ENCODE data around the gene NFYC. TPM values are rescaled to one million over a fixed set of nuclear protein-coding genes. Genes with fewer than 3 reads are reported as not detected.

NFYC gene
- total and polyA plus RNA-seq, 2 of the 8 experiments (the other 6 are each of a cell fraction or from before 2014, with no cell fraction given), result 54.1 to 124 TPM

DNA sequence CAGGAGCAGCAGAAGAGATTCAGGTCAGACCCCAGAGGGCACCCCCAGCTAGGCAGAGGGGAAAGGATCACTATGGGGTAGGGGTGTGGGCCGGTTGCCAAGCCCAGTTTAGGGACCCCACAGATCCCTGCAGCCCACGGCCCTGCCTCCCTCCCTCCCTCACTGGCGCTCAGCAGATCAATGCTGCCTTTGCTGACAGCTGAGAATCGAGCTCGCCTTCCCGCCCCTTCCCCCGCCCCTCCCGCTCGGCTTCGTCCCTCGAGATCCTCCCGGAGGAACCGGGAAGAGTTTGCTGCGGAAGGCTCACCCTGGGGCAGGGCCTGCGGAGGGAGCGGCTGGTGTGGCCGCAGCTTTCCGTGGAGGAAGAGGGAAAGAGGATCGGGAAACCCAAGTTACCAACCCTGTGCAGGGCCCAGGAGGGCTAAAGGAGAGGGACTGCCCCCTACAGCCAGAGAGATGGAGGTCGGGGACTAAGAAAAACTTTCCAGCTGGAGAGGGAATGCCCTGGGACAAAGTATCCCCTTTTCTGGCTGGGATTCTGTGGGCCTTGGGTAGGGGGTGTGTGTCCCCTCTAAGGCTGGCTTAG, 91.0 kb downstream of the NFYC start (continued):
- TF ChIP-seq RNF2 (IDR thresholded peaks at IDR 0.05; ENCODE audit: borderline replicate concordance, low read depth, low read length, missing control alignments, poor library complexity, severe bottlenecking), result no peak
- TF ChIP-seq RAD21 (IDR thresholded peaks at IDR 0.05 in 1 of 2, conservative IDR thresholded peaks at IDR 0.05 in 1 of 2; ENCODE audit: low read depth in 2 of 2, low read length in 2 of 2), result peak; percentile 21 to 45; a peak in 3 of 4 replicates
- TF ChIP-seq BRCA1 (IDR thresholded peaks at IDR 0.05; ENCODE audit: low read depth, low read length), result no peak
- no peak; the same call in 1 of the 2 replicates for TF ChIP-seq MAX (IDR thresholded peaks at IDR 0.05)
- TF ChIP-seq SIN3A (conservative IDR thresholded peaks at IDR 0.05 in 1 of 2, IDR thresholded peaks at IDR 0.05 in 1 of 2; ENCODE audit: low read depth in 1 of 2, low read length in 2 of 2), result peak in 1 of 2 experiments; percentile 44; a peak in 1 of 4 replicates
- no peak for TF ChIP-seq CBX8 (IDR thresholded peaks at IDR 0.05; ENCODE audit: borderline replicate concordance, low read depth, low read length)
- TF ChIP-seq HDAC6 (IDR thresholded peaks at IDR 0.05; ENCODE audit: low read depth, low read length), result no peak
- TF ChIP-seq TAF7 (optimal IDR thresholded peaks at IDR 0.05; ENCODE audit: borderline replicate concordance, low read depth, low read length), result no peak
- no peak for TF ChIP-seq NRF1 (IDR thresholded peaks at IDR 0.05; ENCODE audit: low read depth, low read length)
- no peak for TF ChIP-seq CHD2 (IDR thresholded peaks at IDR 0.05; ENCODE audit: low read length)
- peak in 2 of 3 experiments; percentile 37 to 53; a peak in 2 of 4 replicates for TF ChIP-seq CTCF (IDR thresholded peaks at IDR 0.05; ENCODE audit: control extremely low read depth in 1 of 3, insufficient read depth in 1 of 3, low read depth in 1 of 3, low read length in 3 of 3)
- no peak for TF ChIP-seq TBP (IDR thresholded peaks at IDR 0.05; ENCODE audit: low read depth, low read length)
- no peak for TF ChIP-seq HDAC2 (IDR thresholded peaks at IDR 0.05; ENCODE audit: borderline replicate concordance in 1 of 2, low read depth in 2 of 2, low read length in 2 of 2)
- TF ChIP-seq KDM1A (IDR thresholded peaks at IDR 0.05; ENCODE audit: borderline replicate concordance, low read length), result no peak
- TF ChIP-seq NANOG (IDR thresholded peaks at IDR 0.05; ENCODE audit: insufficient read depth, low read depth, low read length, poor library complexity, severe bottlenecking), result no peak
- TF ChIP-seq CEBPB (IDR thresholded peaks at IDR 0.05; ENCODE audit: low read depth, low read length), result no peak
- TF ChIP-seq USF2 (IDR thresholded peaks at IDR 0.05; ENCODE audit: low read length), result no peak
- no peak for TF ChIP-seq BACH1 (IDR thresholded peaks at IDR 0.05; ENCODE audit: low read length)
